Esophagus mucosa (tissue), 1 donor: ENCODE measurements around the gene C8G. TPM values are rescaled to one million over a fixed set of nuclear protein-coding genes. Genes with fewer than 3 reads are reported as not detected.
A peak's percentile ranks its signal among the peaks of the same experiment; 100 is the strongest.

Experiments used
- ATAC-seq: fragments of 200-7000 bp; cut with Tn5 transposase; one replicate; pipeline ENCODE4 v1.9.1; 2020
- total RNA-seq: library from RNA; stranded (reverse); gene quantifications from one replicate; pipeline ENCODE4 v1.2.4, GENCODE V29; 2023
- donor health status: DM: yes; HTN: yes; CAD: no.

Gene C8G
- total RNA-seq, 1 donor from 2014 or later: not detected

GRCh38 chr9:136969150-136969549 is 24.1 kb downstream of the C8G start:
- no peak for ATAC-seq

GRCh38 chr9:136969774-136970173 is 24.7 kb downstream of the C8G start:
- no peak for ATAC-seq

- ATAC-seq: no peak
Observed at GRCh38 chr9:136970361-136970760, 25.3 kb downstream of the C8G start.

GRCh38 chr9:136971746-136972145 is 26.7 kb downstream of the C8G start:
- no peak for ATAC-seq

GRCh38 chr9:136972335-136972734 is 27.3 kb downstream of the C8G start:
- no peak for ATAC-seq

- ATAC-seq: no peak
Observed at GRCh38 chr9:136972743-136973142, 27.7 kb downstream of the C8G start.

GRCh38 chr9:136973618-136974617 is 28.9 kb downstream of the C8G start:
- ATAC-seq: no peak

GRCh38 chr9:136974817-136975535 is 29.9 kb downstream of the C8G start:
- peak; percentile 56 for ATAC-seq

GRCh38 chr9:136975644-136976043 is 30.6 kb downstream of the C8G start:
- ATAC-seq: peak; percentile 14

GRCh38 chr9:136977223-136977622 is 32.2 kb downstream of the C8G start, which contains the start of gene PTGDS:
PTGDS (plus strand) TSS chr9:136977504; CDS start chr9:136977579, 75 bp downstream.
- no peak for ATAC-seq

GRCh38 chr9:136977649-136978072 is 32.6 kb downstream of the C8G start:
- ATAC-seq: no peak

GRCh38 chr9:136978073-136978864 is 33.2 kb downstream of the C8G start:
- peak; percentile 49 for ATAC-seq

- no peak for ATAC-seq
Observed at GRCh38 chr9:136978865-136979544, 34.0 kb downstream of the C8G start.

- no peak for ATAC-seq
Observed at GRCh38 chr9:136979769-136980587, 34.9 kb downstream of the C8G start.

- no peak for ATAC-seq
Observed at GRCh38 chr9:136980669-136981478, 35.8 kb downstream of the C8G start.

GRCh38 chr9:136981588-136982231 is 36.7 kb downstream of the C8G start:
- no peak for ATAC-seq

GRCh38 chr9:136982232-136983051 is 37.4 kb downstream of the C8G start, which contains the start of gene LCNL1:
LCNL1 (plus strand) TSS chr9:136982993; CDS start chr9:136983587, 594 bp downstream.
- no peak for ATAC-seq

- ATAC-seq: no peak
Observed at GRCh38 chr9:136983167-136983566, 38.1 kb downstream of the C8G start.
